GM10847 (cell line): ENCODE results near the gene FBN2.

Source experiments
- POLR2A ChIP-seq: IDR thresholded peaks from 2 replicates; pipeline ENCODE4 v1.6.1; 2011; ENCODE audit not compliant: insufficient read length; ENCODE audit errors: extremely low read depth

Gene FBN2

GRCh38 chr5:128538000-128538249, at the start of gene FBN2:
TSS of gene FBN2 (minus strand) at chr5:128538245. CDS start at chr5:128537603, 642 bp downstream.
- no peak for TF ChIP-seq POLR2A

- no peak for TF ChIP-seq POLR2A
Measured at GRCh38 chr5:128587275-128587674, 49.2 kb upstream of the FBN2 start.

DNA sequence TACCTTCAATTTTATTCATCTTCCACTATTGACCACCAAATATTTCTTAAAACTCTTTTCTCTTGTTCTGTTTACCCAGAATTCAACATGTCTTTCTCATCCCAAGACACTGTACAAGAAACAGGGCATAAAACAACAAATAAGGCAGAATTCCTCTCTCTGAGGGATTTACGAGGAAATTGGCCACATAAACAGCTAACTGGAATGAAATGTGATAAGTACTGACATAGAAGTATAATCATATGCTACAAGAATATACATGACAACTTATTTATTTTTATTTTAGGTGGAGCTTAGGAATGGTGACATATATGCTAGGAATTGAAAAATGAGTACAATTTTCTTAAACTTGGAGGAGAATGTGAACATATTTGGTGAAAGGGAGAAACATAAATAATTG, 48.8 kb upstream of the FBN2 start:
- no peak for TF ChIP-seq POLR2A

DNA sequence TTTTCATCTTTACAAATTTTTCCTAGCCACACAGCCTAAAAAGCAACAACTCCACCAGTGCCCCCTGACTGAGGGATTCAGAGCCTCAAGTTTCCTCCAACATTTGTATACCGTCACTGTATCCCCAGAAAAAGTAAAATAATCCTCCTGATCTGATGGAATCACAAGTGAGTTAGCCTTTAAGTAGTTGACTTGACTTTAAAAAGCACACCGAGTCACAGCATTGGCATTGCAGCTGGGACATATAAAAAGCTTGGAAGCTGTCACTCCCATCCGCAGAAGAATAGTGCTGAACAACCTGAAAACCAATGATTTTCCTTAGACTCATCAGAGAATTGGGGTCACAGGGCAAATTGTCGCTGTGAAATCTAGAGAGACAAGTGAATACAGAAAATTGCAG, 41.6 kb upstream of the FBN2 start:
- TF ChIP-seq POLR2A, result no peak

DNA sequence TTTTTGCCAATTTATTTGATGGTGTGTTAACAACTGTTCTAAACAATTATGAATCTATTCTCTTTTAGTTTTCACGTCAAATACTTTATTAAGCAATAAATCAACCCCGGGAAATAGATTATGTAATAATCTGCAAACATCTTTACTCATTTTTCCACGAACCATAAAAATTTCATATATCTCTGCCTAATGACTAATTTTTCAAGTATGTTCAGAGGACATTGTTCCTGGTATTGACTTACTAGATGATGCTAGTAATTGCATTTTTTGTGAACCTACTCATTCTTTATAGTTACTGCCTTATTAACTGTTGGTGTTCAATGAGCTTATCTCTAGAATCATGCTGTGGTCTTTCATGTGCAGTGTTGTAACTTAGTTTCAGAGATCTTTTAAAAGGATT, 41.0 kb upstream of the FBN2 start:
- no peak for TF ChIP-seq POLR2A

DNA sequence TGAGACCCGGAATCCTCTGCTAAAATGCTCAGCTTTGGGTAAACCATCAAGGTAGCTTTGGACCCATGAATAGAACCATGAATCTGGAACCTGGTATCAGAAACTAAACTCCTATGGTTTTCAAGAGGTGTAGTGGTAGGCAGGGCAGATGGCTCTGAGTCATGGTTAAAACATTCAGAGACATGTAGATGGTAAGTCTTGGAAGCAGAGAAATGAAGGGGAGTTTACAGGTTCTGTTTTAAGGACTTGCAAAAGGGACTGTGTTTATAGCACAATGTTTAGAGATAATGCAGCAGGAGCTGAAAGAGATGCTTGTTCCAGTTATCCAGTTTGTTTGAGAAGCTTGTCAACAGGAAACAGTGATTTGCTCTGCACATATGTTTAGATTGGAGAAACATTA, 36.0 kb upstream of the FBN2 start:
- no peak for TF ChIP-seq POLR2A

- no peak for TF ChIP-seq POLR2A
Measured at GRCh38 chr5:128572930-128573319, 34.9 kb upstream of the FBN2 start.

DNA sequence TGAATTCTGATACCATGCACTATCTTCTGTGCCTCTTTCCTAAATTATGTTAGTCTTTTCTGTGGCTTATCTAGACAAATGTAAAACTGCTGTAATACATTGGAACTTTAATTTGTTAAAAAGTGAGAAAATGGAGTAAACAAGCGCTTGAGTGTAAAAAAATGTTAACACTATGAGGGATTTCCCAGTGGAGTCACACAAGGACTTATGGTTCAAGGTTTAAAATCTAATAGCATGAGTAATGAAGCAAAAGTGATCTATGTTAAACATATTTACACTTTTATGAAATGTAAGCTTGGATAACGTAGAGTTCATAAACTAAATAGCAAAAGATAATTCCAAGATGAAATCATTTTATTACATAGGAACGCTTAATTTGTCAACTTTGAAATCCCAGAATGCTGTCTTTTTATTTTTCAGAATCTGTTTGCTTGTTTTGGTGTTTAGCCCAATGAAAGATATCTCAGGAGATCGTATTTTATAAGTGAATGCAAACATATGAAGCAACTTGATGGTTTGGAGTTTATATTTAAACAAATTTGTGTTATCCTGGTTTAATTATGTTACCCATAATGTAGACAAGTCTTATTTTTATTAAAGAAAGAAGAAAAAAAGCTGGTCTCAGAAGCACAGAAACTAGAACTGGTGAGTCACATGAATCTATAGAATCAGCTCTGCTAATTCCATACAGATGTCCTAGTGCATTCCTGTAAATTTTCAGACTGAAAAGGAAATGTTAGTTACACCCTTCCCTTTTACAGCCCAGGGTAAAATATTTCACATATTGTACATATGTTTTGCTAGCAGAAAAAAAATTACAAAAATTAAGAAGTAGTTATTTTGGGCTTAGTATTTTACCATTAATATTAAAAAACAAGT, 34.2 kb upstream of the FBN2 start:
- no peak for TF ChIP-seq POLR2A

- no peak for TF ChIP-seq POLR2A
Measured at GRCh38 chr5:128566178-128566577, 28.1 kb upstream of the FBN2 start.

DNA sequence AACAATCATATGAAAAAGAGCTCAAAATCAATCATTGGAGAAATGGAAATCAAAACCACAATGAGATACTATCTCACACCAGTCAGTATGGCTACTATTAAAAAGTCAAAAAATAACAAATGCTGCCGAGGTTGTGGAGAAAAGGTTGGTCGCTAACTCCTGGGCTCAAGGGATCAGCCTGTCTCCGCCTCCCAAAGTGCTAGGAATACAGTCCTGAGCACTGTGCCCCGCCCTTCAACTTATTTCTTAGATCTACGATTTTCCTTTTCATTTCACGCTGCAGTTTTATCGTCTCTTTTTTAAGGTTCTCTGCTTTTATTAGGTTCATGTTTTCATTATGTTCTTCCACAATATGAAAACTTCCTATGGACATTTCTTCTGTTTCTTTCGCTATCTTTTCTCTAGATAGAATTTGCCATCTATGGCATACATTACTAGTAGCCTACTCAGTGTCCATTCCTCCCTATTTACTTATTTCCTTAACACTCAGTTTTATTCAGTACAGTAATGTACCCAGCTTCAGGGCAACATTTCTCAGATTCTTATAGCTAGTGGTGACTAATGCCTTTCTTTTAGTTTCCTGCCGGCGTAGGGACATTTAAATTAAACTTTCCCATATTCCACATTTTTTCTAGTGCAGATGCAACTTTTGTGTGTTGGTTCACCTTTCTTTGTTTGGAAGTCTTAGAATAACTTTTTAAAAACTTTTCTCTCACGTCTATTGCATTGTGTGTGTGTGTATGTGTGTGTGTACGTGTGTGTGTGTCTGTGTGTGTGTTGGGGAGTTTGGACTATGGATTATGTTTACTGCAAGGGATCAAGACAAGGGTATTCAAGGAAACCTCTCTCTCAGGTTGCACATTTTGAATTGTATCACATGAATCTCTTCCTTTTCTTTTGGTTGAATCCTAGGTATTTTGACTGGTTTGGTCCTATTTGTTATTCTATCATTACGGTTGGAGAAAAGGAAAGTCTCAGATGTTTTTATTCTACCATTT, 21.6 kb upstream of the FBN2 start:
- TF ChIP-seq POLR2A, result no peak

DNA sequence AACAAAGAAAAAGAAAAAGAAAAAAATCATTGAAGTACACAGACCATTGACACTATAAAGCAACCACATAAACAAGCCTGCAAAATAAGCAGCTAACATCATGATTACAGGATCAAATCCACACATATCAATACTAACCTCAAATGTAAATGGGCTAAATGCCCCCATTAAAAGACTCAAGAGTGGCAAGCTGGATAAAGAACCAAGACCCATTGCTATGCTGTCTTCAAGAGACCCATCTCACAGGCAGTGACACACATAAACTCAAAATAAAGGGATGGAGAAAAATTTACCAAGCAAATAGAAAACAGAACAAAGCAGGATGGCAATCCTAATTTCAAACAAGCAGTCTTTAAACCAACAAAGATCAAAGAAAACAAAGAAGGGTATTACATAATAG, 15.7 kb upstream of the FBN2 start:
- no peak for TF ChIP-seq POLR2A

GRCh38 chr5:128551476-128551875, 13.4 kb upstream of the FBN2 start:
- TF ChIP-seq POLR2A, result no peak

DNA sequence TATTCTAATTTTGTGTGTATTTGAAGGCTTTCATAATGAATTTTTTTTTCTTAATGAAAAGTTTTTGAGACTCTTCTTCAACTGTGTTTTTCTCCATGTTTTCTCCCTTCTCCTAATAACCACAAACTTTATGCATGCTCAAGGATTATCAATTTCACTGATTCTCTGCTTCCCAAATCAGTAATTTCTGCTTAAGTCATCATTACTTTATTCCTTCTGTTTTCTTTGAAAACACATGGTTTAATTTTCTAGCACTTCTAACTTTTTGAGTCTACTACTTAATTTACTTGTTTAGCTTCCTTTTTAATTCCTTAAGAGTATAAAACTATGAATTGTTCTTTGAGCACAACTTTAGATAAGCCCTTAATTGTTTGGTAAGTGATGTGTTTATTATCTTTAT, 11.5 kb upstream of the FBN2 start:
- no peak for TF ChIP-seq POLR2A

GRCh38 chr5:128546658-128547281, 8.7 kb upstream of the FBN2 start:
- no peak for TF ChIP-seq POLR2A

DNA sequence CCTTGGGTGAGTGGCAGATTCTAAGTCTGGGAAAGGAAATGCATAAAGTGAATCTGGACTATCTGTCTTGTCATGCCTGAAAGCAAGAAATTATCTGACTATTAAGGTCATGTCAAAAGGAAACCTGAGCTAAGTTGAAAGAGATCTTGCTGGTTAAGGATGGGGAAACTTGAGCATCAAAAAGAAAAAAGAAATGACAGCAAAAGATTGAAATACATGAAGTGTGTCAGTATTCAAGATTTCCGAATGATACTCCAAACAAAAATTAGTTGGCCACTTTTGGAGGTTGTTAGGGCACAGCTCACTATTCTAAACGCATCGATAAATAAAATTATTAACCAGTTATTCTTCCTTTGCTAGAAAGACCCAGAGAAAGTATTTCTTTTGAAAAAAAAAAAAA, 3.3 kb upstream of the FBN2 start:
- no peak for TF ChIP-seq POLR2A

GRCh38 chr5:128539038-128539429, 989 bp upstream of the FBN2 start:
- no peak for TF ChIP-seq POLR2A
